Left lung (tissue), 14 donors: ENCODE data around the gene RIC3. TPM values are rescaled to one million over a fixed set of nuclear protein-coding genes. Genes with fewer than 3 reads are reported as not detected.

ENCODE experiments used
- ATAC-seq: fragments of 200-7000 bp; cut with Tn5 transposase; one replicate; pipeline ENCODE4 v1.9.1; 2020; ENCODE audit warnings: moderate library complexity
- DNase-seq, 4 donors: peaks; one replicate each; pipeline ENCODE4 v3.0.0-alpha.2; 2013 to 2020
- H3K27ac ChIP-seq, 2 donors: fragments of 200-600 bp; sonication (generic) in 1 of 2; one replicate each; pipeline versions ENCODE4 v1.5.0 to v1.8.0; 2020 to 2021
- H3K27me3 ChIP-seq, 2 donors: fragments of 200-600 bp; sonication (generic) in 1 of 2; one replicate each; pipeline versions ENCODE4 v1.5.0 to v1.8.0; 2020 to 2021
- H3K36me3 ChIP-seq, 2 donors: fragments of 200-600 bp; sonication (generic) in 1 of 2; one replicate each; pipeline versions ENCODE4 v1.5.0 to v1.8.0; 2020 to 2021
- H3K4me1 ChIP-seq, 2 donors: fragments of 200-600 bp; one replicate each; pipeline ENCODE4 v1.8.0; 2021
- H3K4me3 ChIP-seq, 2 donors: fragments of 200-600 bp; sonication (generic) in 1 of 2; one replicate each; pipeline versions ENCODE4 v1.5.0 to v1.8.0; 2020 to 2021; ENCODE audit warnings: mild to moderate bottlenecking in 1 of 2
- H3K9me3 ChIP-seq, 2 donors: fragments of 200-600 bp; sonication (generic) in 1 of 2; one replicate each; pipeline versions ENCODE4 v1.5.0 to v1.8.0; 2020 to 2021
- CTCF ChIP-seq, 2 donors: fragments of 200-600 bp; sonication (generic) in 1 of 2; IDR thresholded peaks; one replicate each; pipeline versions ENCODE4 v1.5.0 to v1.8.0; 2021; ENCODE audit warnings: antibody characterized with exemption in 2 of 2
- intact Hi-C, 2 donors: fragments of 100-400 bp; cut with DNase I; formaldehyde crosslinking; loops; one replicate each; pipeline versions ENCODE4 v1.11.2 to v1.14.2; 2022
- long read RNA-seq, 12 donors: library from polyadenylated mRNA in 2 of 12; unstranded in 2 of 12; transcript quantifications; one replicate each; pipeline ENCODE4 v2.0.0 and lab custom pipeline, GENCODE V29; 2019 to 2026
- polyA plus RNA-seq, 6 donors: library from polyadenylated mRNA; unstranded; fragments of 120-200 nt; gene quantifications; one replicate each; pipeline ENCODE4 v1.2.1, GENCODE V29; 2013; ENCODE audit not compliant: insufficient read length in 6 of 6
- total RNA-seq, 2 donors: library from RNA; stranded (reverse); fragmentation: NEBNext Ultra II Directional; extraction: Animal tissue kit (Norgen Biotek cat#: 25700); gene quantifications; one replicate each; pipeline ENCODE4 v1.2.1, GENCODE V29; 2021
- donor health status: DM: no; HTN: yes; CAD: no.
- donor health status: DM: no; HTN: no; CAD: no.

The RIC3 gene, protein sequence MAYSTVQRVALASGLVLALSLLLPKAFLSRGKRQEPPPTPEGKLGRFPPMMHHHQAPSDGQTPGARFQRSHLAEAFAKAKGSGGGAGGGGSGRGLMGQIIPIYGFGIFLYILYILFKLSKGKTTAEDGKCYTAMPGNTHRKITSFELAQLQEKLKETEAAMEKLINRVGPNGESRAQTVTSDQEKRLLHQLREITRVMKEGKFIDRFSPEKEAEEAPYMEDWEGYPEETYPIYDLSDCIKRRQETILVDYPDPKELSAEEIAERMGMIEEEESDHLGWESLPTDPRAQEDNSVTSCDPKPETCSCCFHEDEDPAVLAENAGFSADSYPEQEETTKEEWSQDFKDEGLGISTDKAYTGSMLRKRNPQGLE
- total RNA-seq, result 1 to 10 TPM; 8.2 to 8.6 TPM
- 1 to 10 TPM; 2.2 to 3.5 (median 2.8) TPM for polyA plus RNA-seq
- long read RNA-seq, donor 1, partial matches to known transcripts, result 0 of 1 reads
- long read RNA-seq, donor 1, other reads (novel, unspliced or antisense), result 0 of 1 reads
- long read RNA-seq, donor 2, partial matches to known transcripts, result 0 of 1 reads
- long read RNA-seq, donor 2, other reads (novel, unspliced or antisense), result 0 of 1 reads
- long read RNA-seq, donor 3, result 0 reads
- long read RNA-seq, donor 4, partial matches to known transcripts, result 2 of 6 reads
- long read RNA-seq, donor 4, other reads (novel, unspliced or antisense), result 0 of 6 reads
- long read RNA-seq, donor 5, result 0 reads
- long read RNA-seq, donor 6, result 0 reads
- long read RNA-seq, donor 7, result 0 reads
- long read RNA-seq, donor 8, partial matches to known transcripts, result 0 of 1 reads
- long read RNA-seq, donor 8, other reads (novel, unspliced or antisense), result 0 of 1 reads
- long read RNA-seq, donor 9, result 0 reads
- long read RNA-seq, donor 10, partial matches to known transcripts, result 4 of 6 reads
- long read RNA-seq, donor 10, other reads (novel, unspliced or antisense), result 1 of 6 reads
- long read RNA-seq, donor 11, partial matches to known transcripts, result 0 of 9 reads
- long read RNA-seq, donor 11, other reads (novel, unspliced or antisense), result 0 of 9 reads
- long read RNA-seq, donor 12, partial matches to known transcripts, result 0 of 1 reads
- long read RNA-seq, donor 12, other reads (novel, unspliced or antisense), result 0 of 1 reads

- peaks cover 34 to 78% of the 10 kb centered on the region in 2 donors for H3K27me3 ChIP-seq
- no peaks in the 10 kb centered on the region for H3K4me1 ChIP-seq
- no peaks in the 10 kb centered on the region for H3K9me3 ChIP-seq
- peak in 2 of 4 donors; percentile 32 to 75 for DNase-seq
- peak; percentile 84 for ATAC-seq
- no peak within 1 kb of the TSS for H3K27ac ChIP-seq
- H3K4me3 ChIP-seq, result peak within 1 kb of the TSS; percentile 19 to 42
- no peak for TF ChIP-seq CTCF (IDR thresholded peaks at IDR 0.05)
- H3K36me3 ChIP-seq, result no peaks in the 10 kb centered on the region
- intact Hi-C loops, result no loop called here
Observed at GRCh38 chr11:8168485-8169257, at the start of gene RIC3. TSS of gene RIC3 (minus strand) at chr11:8169025. CDS start at chr11:8168989, 36 bp downstream.

- intact Hi-C loops, result no loop called here
- H3K9me3 ChIP-seq, result no peaks in the 10 kb centered on the region
- TF ChIP-seq CTCF (IDR thresholded peaks at IDR 0.05), result no peak
- no peaks in the 10 kb centered on the region for H3K4me1 ChIP-seq
- no peak overlapping the region for H3K27ac ChIP-seq
- DNase-seq (no peak), ATAC-seq (no peak)
- H3K27me3 ChIP-seq, result no peaks in the 10 kb centered on the region
- H3K4me3 ChIP-seq, result no peak overlapping the region
- H3K36me3 ChIP-seq, result no peaks in the 10 kb centered on the region
Observed at GRCh38 chr11:8218409-8218808, 49.6 kb upstream of the RIC3 start.

DNA sequence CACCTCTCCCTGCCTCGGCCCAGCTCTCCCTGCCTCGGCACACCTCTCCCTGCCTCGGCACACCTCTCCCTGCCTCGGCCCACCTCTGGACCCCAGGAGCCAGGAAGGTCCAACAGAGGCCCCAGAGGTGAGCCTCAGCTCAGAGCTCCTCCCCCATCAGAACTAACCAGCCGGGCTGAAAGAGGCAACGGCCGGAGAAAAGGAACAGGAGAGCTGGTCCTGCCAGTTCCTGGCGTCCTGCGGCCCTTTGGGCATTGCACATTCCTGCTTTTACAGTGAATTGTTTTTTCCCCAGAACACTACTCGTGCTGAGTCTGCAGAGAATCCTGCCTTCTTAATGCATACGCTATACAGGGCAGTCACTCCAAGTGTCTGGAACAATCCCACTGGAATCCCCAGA lies 49.1 kb upstream of the RIC3 start:
- Histone ChIP-seq H3K27ac (no peak overlapping the region), H3K4me3 (no peak overlapping the region), H3K36me3 (no peaks in the 10 kb centered on the region), H3K4me1 (no peaks in the 10 kb centered on the region), H3K27me3 (no peaks in the 10 kb centered on the region), H3K9me3 (no peaks in the 10 kb centered on the region)
- intact Hi-C loops, result no loop called here
- no peak for DNase-seq
- TF ChIP-seq CTCF (IDR thresholded peaks at IDR 0.05), result no peak
- no peak for ATAC-seq

DNA sequence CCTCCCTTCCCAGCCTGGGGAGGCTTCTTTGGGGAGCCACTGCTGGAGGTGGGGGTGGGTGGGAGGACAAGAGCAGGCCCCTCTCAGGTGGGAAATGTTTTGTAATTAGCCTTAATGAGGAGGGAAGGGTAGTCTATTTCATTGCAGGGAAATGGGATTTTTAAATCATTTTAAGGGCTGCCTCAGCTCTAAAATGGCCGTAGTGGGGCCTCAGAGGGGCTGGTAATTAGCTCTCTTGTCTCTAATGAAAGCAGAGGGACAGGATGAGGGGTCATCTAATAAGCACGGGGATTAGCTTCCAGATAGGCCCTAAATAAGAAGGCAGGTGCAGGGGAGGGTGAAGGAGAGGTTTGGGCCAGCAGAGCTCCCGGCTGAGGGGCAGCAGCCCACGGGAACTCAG lies 48.3 kb upstream of the RIC3 start:
- no peak for TF ChIP-seq CTCF (IDR thresholded peaks at IDR 0.05)
- Histone ChIP-seq H3K4me3 (no peak overlapping the region), H3K36me3 (no peaks in the 10 kb centered on the region), H3K9me3 (no peaks in the 10 kb centered on the region), H3K4me1 (no peaks in the 10 kb centered on the region), H3K27ac (no peak overlapping the region), H3K27me3 (no peaks in the 10 kb centered on the region)
- ATAC-seq, result no peak
- no peak for DNase-seq
- intact Hi-C loops, result no loop called here
